CD4-positive, alpha-beta T cell (primary cell): ENCODE results near the gene SNX8. TPM values are rescaled to one million over a fixed set of nuclear protein-coding genes. Genes with fewer than 3 reads are reported as not detected.
A peak's percentile ranks its signal among the peaks of the same experiment; 100 is the strongest.

Experiments
- ATAC-seq: fragments of 200-7000 bp; cut with Tn5 transposase; one replicate; pipeline ENCODE4 v1.10.0; 2022; ENCODE audit warnings: mild to moderate bottlenecking; ENCODE audit not compliant: poor library complexity
- CTCF ChIA-PET: fragments of 350-600 bp; sonication (Branson Sonifier 250); formaldehyde crosslinking; loops from one replicate; lab custom pipeline; 2021; ENCODE audit warnings: antibody characterized with exemption, inconsistent platforms; lab: Charles Lee
- POLR2A ChIA-PET: fragments of 350-600 bp; sonication (Branson Sonifier 250); formaldehyde crosslinking; loops from one replicate; lab custom pipeline; 2021; ENCODE audit warnings: antibody characterized with exemption, inconsistent platforms; lab: Charles Lee
- DNase-seq, 14 experiments: peaks; one replicate each; pipeline ENCODE4 v3.0.0-alpha.2; 2013 to 2020; ENCODE audit warnings: mixed read lengths in 2 of 14
- H3K27ac ChIP-seq, 2 donors: one replicate each; pipeline versions ENCODE4 v1.5.1 to v1.7.0; 2013; ENCODE audit warnings: low read length in 2 of 2, low read depth in 1 of 2, mild to moderate bottlenecking in 1 of 2
- H3K27me3 ChIP-seq, 2 experiments: 1 replicate in 1 of 2; 2 replicates in 1 of 2; pipeline versions ENCODE4 v1.6.1 to v1.7.0; 2013; ENCODE audit warnings: low read length in 2 of 2, control low read depth in 1 of 2, mild to moderate bottlenecking in 1 of 2, moderate library complexity in 1 of 2; ENCODE audit not compliant: insufficient read depth in 2 of 2, control insufficient read depth in 1 of 2
- H3K36me3 ChIP-seq: one replicate; pipeline ENCODE4 v1.6.1; 2013; ENCODE audit warnings: low read length, control low read depth; ENCODE audit not compliant: insufficient read depth
- H3K4me1 ChIP-seq: one replicate; pipeline ENCODE4 v1.6.1; 2013; ENCODE audit warnings: low read length, control low read depth; ENCODE audit not compliant: insufficient read depth
- H3K4me3 ChIP-seq: one replicate; pipeline ENCODE4 v1.5.1; 2013; ENCODE audit warnings: mild to moderate bottlenecking, low read length, moderate library complexity
- H3K9me3 ChIP-seq, 2 experiments: 1 replicate in 1 of 2; 2 replicates in 1 of 2; pipeline versions ENCODE4 v1.6.1 to v1.7.0; 2013; ENCODE audit warnings: low read length in 2 of 2, mild to moderate bottlenecking in 2 of 2, control low read depth in 1 of 2, moderate library complexity in 1 of 2; ENCODE audit not compliant: control insufficient read depth in 1 of 2, insufficient read depth in 1 of 2
- H3K27ac Mint-ChIP-seq: one replicate; pipeline ENCODE4 v1.8.0; 2020; ENCODE audit warnings: mixed read lengths
- H3K27me3 Mint-ChIP-seq: one replicate; pipeline ENCODE4 v1.8.0; 2021; ENCODE audit warnings: mixed read lengths
- H3K36me3 Mint-ChIP-seq: one replicate; pipeline ENCODE4 v1.8.0; 2021; ENCODE audit warnings: low read depth, mixed read lengths
- H3K4me1 Mint-ChIP-seq: one replicate; pipeline ENCODE4 v1.8.0; 2021; ENCODE audit warnings: low read depth, mixed read lengths
- H3K4me3 Mint-ChIP-seq: one replicate; pipeline ENCODE4 v1.8.0; 2020; ENCODE audit warnings: mild to moderate bottlenecking, mixed read lengths
- H3K9me3 Mint-ChIP-seq: one replicate; pipeline ENCODE4 v1.8.0; 2020; ENCODE audit warnings: mixed read lengths
- CTCF ChIP-seq: fragments of 200-600 bp; IDR thresholded peaks from one replicate; pipeline ENCODE4 v1.8.0; 2022; ENCODE audit warnings: antibody characterized with exemption, mild to moderate bottlenecking
- intact Hi-C, 2 experiments: fragments of 100-400 bp; cut with DNase I in 1 of 2; cut with micrococcal nuclease in 1 of 2; formaldehyde crosslinking; loops; one replicate each; pipeline versions ENCODE4 v1.15.1 to v1.9.0; 2023 to 2025; cut with DNase I, micrococcal nuclease
- microRNA-seq: library from miRNA; unstranded; fragments of <30 nt; microRNA quantifications from one replicate; pipeline ENCODE4 v1.2.0, GENCODE V29; 2021; ENCODE audit warnings: borderline microRNAs expressed, borderline replicate concordance
- total RNA-seq, 174 experiments: library from RNA in 2 of 174; stranded (reverse) in 2 of 174; gene quantifications; one replicate each; pipeline ENCODE4 v1.2.3 and lab custom pipeline; 2021 to 2026

SNX8 gene
- total RNA-seq, 2 experiments from 2014 or later: 4.2 to 4.5 TPM

- no peaks in the 10 kb centered on the region for H3K9me3 ChIP-seq
- no peak overlapping the region for H3K4me3 Mint-ChIP-seq
- H3K9me3 Mint-ChIP-seq: no peaks in the 10 kb centered on the region
- TF ChIP-seq CTCF: no peak
- CTCF ChIA-PET: no interaction called here
- peaks cover 29% of the 10 kb centered on the region for H3K36me3 ChIP-seq
- H3K27me3 Mint-ChIP-seq: no peaks in the 10 kb centered on the region
- H3K36me3 Mint-ChIP-seq: peaks cover 34% of the 10 kb centered on the region
- H3K27me3 ChIP-seq: no peaks in the 10 kb centered on the region
- H3K4me1 ChIP-seq: no peaks in the 10 kb centered on the region
- POLR2A ChIA-PET: no interaction called here
- peak in 1 of 14 experiments; percentile 16 for DNase-seq
- H3K27ac Mint-ChIP-seq: no peak overlapping the region
- H3K4me1 Mint-ChIP-seq: peaks cover 4% of the 10 kb centered on the region
- ATAC-seq: no peak
- no peak overlapping the region for H3K27ac ChIP-seq
- no peak overlapping the region for H3K4me3 ChIP-seq
- intact Hi-C loops: loop anchor here (10.0 kb wide), 2 partner anchors 309 to 539 kb away; no protein-coding TSS in a partner anchor
Measured at GRCh38 chr7:2203766-2204300, 110.4 kb downstream of the SNX8 start.

GRCh38 chr7:2202901-2203765, 111.1 kb downstream of the SNX8 start:
- no peaks in the 10 kb centered on the region for H3K9me3 Mint-ChIP-seq
- Histone ChIP-seq H3K27me3 (no peaks in the 10 kb centered on the region), H3K27ac (no peak overlapping the region), H3K4me1 (no peaks in the 10 kb centered on the region), H3K36me3 (peaks cover 26% of the 10 kb centered on the region), H3K4me3 (no peak overlapping the region), H3K9me3 (no peaks in the 10 kb centered on the region)
- ATAC-seq (no peak), DNase-seq (peak in 1 of 14 experiments; percentile 28)
- H3K4me3 Mint-ChIP-seq: no peak overlapping the region
- H3K27me3 Mint-ChIP-seq: no peaks in the 10 kb centered on the region
- H3K27ac Mint-ChIP-seq: no peak overlapping the region
- peaks cover 4% of the 10 kb centered on the region for H3K4me1 Mint-ChIP-seq
- CTCF ChIA-PET: no interaction called here
- intact Hi-C loops: loop anchor here (10.0 kb wide), 2 partner anchors 308 to 538 kb away; no protein-coding TSS in a partner anchor
- POLR2A ChIA-PET: no interaction called here
- TF ChIP-seq CTCF: no peak
- H3K36me3 Mint-ChIP-seq: peaks cover 27% of the 10 kb centered on the region

GRCh38 chr7:2202361-2202761, 111.9 kb downstream of the SNX8 start:
- H3K4me1 Mint-ChIP-seq: peaks cover 4% of the 10 kb centered on the region
- no peak for TF ChIP-seq CTCF
- DNase-seq (peak in 1 of 14 experiments; percentile 17), ATAC-seq (no peak)
- Histone ChIP-seq H3K9me3 (peaks cover 0 to 5% of the 10 kb centered on the region in 2 experiments), H3K4me1 (no peaks in the 10 kb centered on the region), H3K36me3 (peaks cover 22% of the 10 kb centered on the region), H3K27ac (no peak overlapping the region), H3K4me3 (no peak overlapping the region), H3K27me3 (no peaks in the 10 kb centered on the region)
- no peaks in the 10 kb centered on the region for H3K27me3 Mint-ChIP-seq
- intact Hi-C loops: loop anchor here (10.0 kb wide), 2 partner anchors 308 to 538 kb away; no protein-coding TSS in a partner anchor
- H3K36me3 Mint-ChIP-seq: peaks cover 24% of the 10 kb centered on the region
- no peak overlapping the region for H3K4me3 Mint-ChIP-seq
- POLR2A ChIA-PET: no interaction called here
- no peaks in the 10 kb centered on the region for H3K9me3 Mint-ChIP-seq
- CTCF ChIA-PET: no interaction called here
- no peak overlapping the region for H3K27ac Mint-ChIP-seq

Small RNA genes within 50 kb of the gene (microRNA-seq; reads per million reads assigned to microRNA genes)
- gene MIR6836: not detected

Other genes with a start within 250 kb of the SNX8 start
- gene MAD1L1, start 81.5 kb downstream of the SNX8 start, total RNA-seq: 100 to 1,000 TPM; 157 to 160 TPM
- 1 to 10 TPM; 3.6 to 3.7 TPM for gene MRM2, start 72.2 kb downstream of the SNX8 start, total RNA-seq
- 10 to 100 TPM; 12.8 to 13.0 TPM for gene NUDT1, start 72.2 kb downstream of the SNX8 start, total RNA-seq
- 100 to 1,000 TPM; 166 to 167 TPM for gene EIF3B, start 40.4 kb upstream of the SNX8 start, total RNA-seq
- 1 to 10 TPM; 6.6 to 8.6 TPM for gene CHST12, start 89.2 kb upstream of the SNX8 start, total RNA-seq
- gene GRIFIN, start 162.0 kb upstream of the SNX8 start, total RNA-seq: not detected
- gene LFNG, start 205.3 kb upstream of the SNX8 start, total RNA-seq: 10 to 100 TPM; 96.7 to 99.8 TPM
- gene BRAT1, start 241.1 kb upstream of the SNX8 start, total RNA-seq: 10 to 100 TPM; 24.1 to 24.5 TPM
- 1 to 10 TPM; 4.3 to 5.6 TPM for gene IQCE, start 244.5 kb upstream of the SNX8 start, total RNA-seq